ENCODE data around the gene ARHGAP15.

Gene ARHGAP15

DNA sequence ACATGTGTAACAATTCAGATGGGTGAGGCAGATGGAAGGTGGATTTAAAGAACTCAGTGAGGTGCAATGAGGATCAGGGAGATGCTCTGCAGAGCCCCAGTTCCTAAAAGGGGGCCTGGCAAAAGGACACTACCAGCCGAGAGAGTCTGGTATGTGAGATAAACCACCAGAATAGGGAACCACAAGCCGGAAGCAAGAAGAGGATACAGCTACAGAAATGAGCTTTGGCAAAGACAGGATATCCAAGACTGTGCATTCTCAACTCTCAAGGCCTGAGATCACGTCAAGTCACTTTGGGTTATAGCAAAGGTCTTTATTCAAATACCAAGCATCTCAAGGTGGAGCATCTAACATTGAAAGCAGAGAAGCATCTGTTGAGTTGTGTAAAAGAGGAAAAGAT is 293.5 kb downstream of the ARHGAP15 start:
- Histone ChIP-seq H3K27me3 (ENCODE audit: insufficient read depth, low read depth, severe bottlenecking) (no peaks in the 10 kb centered on the region), H3K36me3 (no peaks in the 10 kb centered on the region), H3K27ac (no peak overlapping the region), H3K4me3 (ENCODE audit: low read depth, low read length) (no peak overlapping the region), H3K9me3 (ENCODE audit: severe bottlenecking) (no peaks in the 10 kb centered on the region)
- no peak for DNase-seq
- TF ChIP-seq, protein P1, sequence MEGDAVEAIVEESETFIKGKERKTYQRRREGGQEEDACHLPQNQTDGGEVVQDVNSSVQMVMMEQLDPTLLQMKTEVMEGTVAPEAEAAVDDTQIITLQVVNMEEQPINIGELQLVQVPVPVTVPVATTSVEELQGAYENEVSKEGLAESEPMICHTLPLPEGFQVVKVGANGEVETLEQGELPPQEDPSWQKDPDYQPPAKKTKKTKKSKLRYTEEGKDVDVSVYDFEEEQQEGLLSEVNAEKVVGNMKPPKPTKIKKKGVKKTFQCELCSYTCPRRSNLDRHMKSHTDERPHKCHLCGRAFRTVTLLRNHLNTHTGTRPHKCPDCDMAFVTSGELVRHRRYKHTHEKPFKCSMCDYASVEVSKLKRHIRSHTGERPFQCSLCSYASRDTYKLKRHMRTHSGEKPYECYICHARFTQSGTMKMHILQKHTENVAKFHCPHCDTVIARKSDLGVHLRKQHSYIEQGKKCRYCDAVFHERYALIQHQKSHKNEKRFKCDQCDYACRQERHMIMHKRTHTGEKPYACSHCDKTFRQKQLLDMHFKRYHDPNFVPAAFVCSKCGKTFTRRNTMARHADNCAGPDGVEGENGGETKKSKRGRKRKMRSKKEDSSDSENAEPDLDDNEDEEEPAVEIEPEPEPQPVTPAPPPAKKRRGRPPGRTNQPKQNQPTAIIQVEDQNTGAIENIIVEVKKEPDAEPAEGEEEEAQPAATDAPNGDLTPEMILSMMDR (IDR thresholded peaks at IDR 0.05; ENCODE audit: low read depth, low read length): no peak

DNA sequence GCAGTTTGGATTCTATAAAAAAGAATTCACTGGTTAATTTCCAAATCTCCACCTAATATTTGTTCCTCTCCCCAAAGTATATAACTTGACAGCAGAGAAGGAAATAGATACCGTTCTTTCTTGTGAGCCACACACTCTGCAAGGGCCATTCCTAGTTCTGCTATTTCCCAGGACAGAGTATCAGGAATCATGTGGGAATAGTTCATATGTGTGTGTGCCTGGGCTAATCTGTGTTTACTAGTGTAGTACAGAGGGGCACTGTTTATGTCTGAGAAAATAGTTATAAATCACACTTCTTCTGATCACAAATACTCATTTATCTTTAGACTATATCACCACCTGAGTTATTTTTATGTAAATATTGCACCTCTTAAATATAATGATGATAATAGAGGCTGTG is 296.7 kb downstream of the ARHGAP15 start:
- no peaks in the 10 kb centered on the region for H3K36me3 ChIP-seq
- no peaks in the 10 kb centered on the region for H3K9me3 ChIP-seq (ENCODE audit: severe bottlenecking)
- H3K4me3 ChIP-seq (ENCODE audit: low read depth, low read length): no peak overlapping the region
- H3K27ac ChIP-seq: no peak overlapping the region
- no peak for DNase-seq
- no peaks in the 10 kb centered on the region for H3K27me3 ChIP-seq (ENCODE audit: insufficient read depth, low read depth, severe bottlenecking)
- TF ChIP-seq, protein P1 (IDR thresholded peaks at IDR 0.05; ENCODE audit: low read depth, low read length): no peak

DNA sequence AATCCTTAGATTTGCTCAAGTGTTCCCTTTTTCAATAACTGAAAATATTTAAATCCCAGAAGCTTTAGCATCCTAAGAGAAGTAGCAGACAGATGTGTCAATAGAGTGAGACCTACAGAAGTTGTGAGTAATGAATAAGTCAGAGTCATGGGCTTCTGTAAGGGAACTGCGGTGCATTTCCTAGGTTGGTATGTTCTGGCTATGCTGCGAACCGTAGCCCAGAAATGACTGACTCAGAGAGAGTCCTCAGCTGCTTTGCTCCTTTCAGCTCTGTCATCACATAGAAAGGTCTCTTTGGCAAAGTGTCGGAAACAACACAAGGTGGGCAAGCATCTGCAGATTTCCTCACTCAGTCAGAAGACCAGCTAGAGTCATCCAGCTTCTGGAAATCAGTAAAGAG is 297.1 kb downstream of the ARHGAP15 start:
- no peaks in the 10 kb centered on the region for H3K27me3 ChIP-seq (ENCODE audit: insufficient read depth, low read depth, severe bottlenecking)
- no peak overlapping the region for H3K27ac ChIP-seq
- no peaks in the 10 kb centered on the region for H3K9me3 ChIP-seq (ENCODE audit: severe bottlenecking)
- TF ChIP-seq, protein P1 (IDR thresholded peaks at IDR 0.05; ENCODE audit: low read depth, low read length): no peak
- DNase-seq: no peak
- H3K36me3 ChIP-seq: no peaks in the 10 kb centered on the region
- H3K4me3 ChIP-seq (ENCODE audit: low read depth, low read length): no peak overlapping the region

DNA sequence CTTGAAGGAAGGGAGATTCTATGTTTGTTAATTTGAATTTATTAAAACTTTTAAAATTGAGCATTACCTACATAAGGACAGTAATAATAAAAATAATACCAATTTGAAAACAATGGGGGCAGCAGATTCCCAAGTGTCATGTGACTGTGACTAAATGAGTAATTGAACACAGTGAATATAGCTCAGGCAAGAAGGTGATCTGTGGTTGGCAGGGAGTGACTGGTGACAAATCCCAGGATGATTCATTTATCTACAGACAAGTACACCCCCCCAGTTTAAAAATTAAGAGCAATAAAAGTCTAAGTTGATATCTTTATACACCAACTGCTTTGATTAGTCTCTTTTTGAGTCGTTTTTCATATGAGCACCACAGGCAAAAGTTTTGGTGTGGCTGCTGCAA is 299.5 kb downstream of the ARHGAP15 start:
- H3K36me3 ChIP-seq: no peaks in the 10 kb centered on the region
- no peaks in the 10 kb centered on the region for H3K27me3 ChIP-seq (ENCODE audit: insufficient read depth, low read depth, severe bottlenecking)
- no peaks in the 10 kb centered on the region for H3K9me3 ChIP-seq (ENCODE audit: severe bottlenecking)
- TF ChIP-seq, protein P1 (IDR thresholded peaks at IDR 0.05; ENCODE audit: low read depth, low read length): no peak
- H3K27ac ChIP-seq: no peak overlapping the region
- no peak overlapping the region for H3K4me3 ChIP-seq (ENCODE audit: low read depth, low read length)
- DNase-seq: no peak

DNA sequence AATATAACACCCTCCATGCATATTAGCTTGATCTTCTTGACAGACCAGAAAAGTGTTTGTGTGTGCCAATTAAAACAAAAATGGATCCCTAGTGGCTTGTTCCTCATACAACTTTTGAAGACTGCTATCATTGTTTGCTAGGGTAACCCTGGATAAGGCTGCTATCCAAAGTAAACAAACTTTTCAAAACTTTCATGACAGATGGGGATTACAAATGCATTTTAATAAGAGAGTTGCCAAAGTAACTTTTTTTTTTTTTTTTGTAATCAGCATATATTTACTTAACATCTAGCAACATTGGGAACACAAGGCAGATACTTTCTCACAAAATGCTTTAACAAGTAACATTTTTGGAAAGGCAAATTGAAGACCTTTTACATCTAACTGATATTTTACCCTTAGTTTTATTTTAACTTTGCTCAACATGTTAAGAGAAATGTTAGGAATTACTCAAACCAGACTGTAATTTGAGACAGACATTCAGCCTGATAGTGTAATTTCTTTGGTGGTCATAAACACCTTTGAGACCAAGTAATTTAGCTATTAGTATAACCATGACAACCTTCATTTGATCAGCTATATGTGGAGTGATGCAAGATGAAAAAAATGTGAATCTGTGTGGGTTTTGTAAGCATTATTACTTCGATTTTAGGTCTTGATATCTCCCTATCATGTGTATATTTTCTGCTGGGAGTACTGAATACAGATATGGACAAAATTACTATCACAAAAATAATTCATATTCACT is 300.9 kb downstream of the ARHGAP15 start:
- no peaks in the 10 kb centered on the region for H3K36me3 ChIP-seq
- DNase-seq: no peak
- H3K27ac ChIP-seq: no peak overlapping the region
- TF ChIP-seq, protein P1 (IDR thresholded peaks at IDR 0.05; ENCODE audit: low read depth, low read length): no peak
- no peaks in the 10 kb centered on the region for H3K27me3 ChIP-seq (ENCODE audit: insufficient read depth, low read depth, severe bottlenecking)
- no peaks in the 10 kb centered on the region for H3K9me3 ChIP-seq (ENCODE audit: severe bottlenecking)
- H3K4me3 ChIP-seq (ENCODE audit: low read depth, low read length): no peak overlapping the region

DNA sequence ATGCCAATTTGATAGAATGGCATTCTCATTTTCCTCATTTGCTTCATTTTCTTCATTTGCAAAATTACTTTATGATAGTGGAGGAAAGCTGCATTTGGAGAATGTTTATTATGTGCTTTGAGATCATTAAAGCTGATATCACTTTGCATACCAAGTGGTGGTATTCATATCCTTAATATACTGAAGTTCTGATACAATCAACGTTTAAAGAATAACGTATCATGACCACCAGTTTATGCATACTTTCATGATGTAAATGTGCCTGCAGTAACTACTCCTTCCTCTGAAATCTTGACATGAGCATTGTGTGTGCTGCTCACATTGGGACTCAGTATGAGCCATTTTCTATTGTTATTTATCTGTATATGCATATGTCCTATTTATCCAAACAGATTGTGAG is 302.1 kb downstream of the ARHGAP15 start:
- no peak overlapping the region for H3K27ac ChIP-seq
- H3K4me3 ChIP-seq (ENCODE audit: low read depth, low read length): no peak overlapping the region

More for the DNA sequence above, 302.1 kb downstream of the ARHGAP15 start:
- no peaks in the 10 kb centered on the region for H3K9me3 ChIP-seq (ENCODE audit: severe bottlenecking)
- H3K27me3 ChIP-seq (ENCODE audit: insufficient read depth, low read depth, severe bottlenecking): no peaks in the 10 kb centered on the region
- DNase-seq: no peak
- TF ChIP-seq, protein P1 (IDR thresholded peaks at IDR 0.05; ENCODE audit: low read depth, low read length): no peak
- no peaks in the 10 kb centered on the region for H3K36me3 ChIP-seq
